ENCODE data around the gene EMX2.

Gene EMX2

DNA sequence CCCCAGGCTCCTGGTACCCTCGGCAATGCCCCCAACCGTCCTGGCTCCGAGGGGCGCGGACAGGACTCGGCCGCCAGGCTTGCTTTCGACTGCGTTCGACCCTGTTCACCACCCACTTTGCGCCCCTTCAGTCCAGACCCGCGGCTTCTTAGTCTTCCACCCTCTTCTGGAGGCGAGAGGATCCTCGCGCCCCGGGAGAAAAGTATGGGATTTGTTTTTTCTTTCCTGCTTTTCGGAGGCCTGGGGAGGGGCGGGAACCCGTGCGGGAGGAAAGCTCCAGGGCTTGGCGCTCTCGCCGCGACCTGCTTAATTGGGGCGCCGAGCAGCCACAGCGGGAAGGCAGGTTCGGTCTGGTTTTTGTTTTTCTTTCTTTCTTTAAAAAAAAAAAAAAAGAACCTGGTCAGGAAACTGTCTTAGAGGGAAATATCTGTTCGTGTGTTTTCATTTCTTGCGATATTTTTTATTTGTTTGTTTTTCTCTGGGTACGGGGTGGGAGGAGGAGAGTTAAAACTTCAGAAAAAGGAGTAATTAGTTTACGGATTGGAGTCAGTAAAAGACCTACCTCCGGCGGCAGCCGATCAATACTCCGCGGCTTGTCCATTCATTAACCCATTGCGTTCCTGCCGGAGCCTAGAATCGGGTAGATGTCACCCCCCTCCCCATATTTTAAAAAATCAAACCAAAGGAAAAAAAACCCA is 1.6 kb downstream of the EMX2 start:
- DNase-seq (ENCODE audit: low read depth in 2 of 2, low spot score in 1 of 2), result no peak

DNA sequence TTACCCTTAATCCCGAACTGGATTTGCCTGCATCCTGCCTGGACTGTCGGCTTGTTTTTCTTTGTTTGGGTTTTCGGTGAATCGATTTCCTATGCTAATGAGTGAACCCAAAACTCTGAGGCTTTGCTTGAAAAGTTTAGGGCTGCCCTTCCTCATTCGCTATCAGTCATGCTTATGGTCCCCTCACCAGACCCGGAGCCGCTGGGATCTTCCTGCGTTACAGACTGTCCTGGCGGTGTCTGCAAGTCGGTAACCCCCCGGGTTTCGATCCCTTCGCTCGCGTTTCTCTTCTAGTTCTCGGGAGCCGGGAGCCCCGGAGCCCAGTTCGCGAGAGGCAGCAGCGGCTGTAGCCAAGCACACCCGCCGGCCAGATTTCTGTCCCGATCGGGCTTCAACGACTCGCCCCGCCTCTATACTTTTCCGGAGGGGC is 2.2 kb downstream of the EMX2 start:
- DNase-seq (ENCODE audit: low read depth in 2 of 2, low spot score in 1 of 2), result no peak

DNA sequence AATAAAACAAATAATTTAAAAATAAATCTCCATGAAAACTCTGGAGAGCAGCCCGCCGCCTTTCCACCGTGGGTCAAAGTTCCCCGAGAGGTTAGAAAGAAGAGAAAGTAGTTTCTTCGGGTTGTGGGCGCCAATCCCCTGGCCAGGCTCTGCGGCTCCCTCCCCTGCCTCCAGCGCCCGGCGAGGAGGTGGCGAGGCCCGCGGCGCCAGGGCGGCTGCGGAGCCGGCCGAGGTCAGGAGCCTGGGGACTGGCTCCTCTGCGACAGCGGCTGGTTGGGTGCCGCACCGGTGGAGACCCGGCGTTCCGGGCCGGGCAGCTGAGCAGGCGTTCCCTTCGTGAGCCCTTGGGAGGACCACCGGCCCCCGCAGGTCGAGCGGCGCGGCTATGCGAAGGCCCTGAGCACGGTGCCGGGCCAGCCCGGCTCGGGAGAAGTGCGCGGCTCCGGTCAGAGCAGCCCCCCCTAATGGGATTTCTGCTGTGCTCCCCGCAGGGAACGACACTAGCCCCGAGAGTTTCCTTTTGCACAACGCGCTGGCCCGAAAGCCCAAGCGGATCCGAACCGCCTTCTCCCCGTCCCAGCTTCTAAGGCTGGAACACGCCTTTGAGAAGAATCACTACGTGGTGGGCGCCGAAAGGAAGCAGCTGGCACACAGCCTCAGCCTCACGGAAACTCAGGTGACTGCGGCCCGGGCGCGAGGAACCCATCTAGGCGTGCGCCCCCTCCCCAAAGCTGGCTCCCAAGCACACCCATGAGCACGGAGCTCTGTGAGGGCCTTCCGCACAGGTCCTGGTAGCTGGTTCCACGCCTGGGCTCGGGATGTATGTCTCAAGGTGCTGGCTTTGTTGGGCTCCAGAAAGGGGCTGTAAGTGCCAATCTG is 2.8 kb downstream of the EMX2 start:
- DNase-seq (ENCODE audit: low read depth in 2 of 2, low spot score in 1 of 2), result no peak

DNA sequence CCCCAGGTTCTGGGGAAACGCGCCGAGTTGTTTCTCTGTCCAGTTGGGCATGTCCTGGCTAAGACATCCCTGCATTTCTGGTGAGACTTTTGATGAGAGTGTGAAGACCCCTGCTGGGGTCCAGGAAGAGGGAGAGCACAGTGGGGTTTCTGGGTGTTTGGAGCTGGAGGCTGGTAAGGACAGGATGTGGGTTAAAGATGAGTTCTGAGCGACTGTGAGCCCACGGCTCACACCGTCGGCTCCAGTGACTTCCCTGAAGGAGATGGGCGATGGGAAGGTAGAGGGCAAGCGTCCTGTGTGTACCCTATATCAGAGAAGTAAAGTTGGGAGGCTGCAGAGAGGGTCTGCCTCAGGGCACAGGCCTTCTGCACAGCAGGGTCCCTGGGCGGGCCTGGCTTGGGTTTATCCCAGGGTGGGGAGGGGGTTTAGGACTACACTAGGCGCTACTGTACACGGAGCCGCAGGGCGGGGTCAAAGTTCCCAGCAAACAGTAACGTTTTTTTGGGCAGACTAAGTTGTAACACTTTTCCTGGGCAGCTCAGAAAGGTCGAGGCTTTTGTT is 3.6 kb downstream of the EMX2 start:
- DNase-seq (ENCODE audit: low read depth in 2 of 2, low spot score in 1 of 2), result no peak

DNA sequence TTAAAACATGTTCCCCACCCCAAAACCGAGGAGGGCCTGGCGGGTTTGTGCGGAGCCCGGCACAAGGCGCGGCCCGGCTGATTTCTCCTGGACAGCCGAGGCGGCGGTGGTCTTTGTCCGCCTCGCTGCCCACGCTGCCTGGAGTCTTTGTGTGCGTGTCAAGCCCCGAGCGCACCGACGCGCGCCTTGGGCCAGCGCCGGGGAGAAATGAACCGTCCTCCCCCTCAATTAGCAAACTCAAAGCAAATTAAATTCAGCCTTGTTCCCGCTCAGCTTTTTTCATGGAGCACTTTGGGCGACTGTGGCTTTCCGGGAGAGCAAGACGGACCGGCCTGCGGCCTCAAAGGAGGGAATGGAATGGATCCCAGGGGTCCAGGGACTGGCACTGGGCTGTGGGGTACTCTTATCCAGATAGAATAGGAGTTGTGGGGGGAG is 4.1 kb downstream of the EMX2 start:
- DNase-seq (ENCODE audit: low read depth in 2 of 2, low spot score in 1 of 2), result no peak

DNA sequence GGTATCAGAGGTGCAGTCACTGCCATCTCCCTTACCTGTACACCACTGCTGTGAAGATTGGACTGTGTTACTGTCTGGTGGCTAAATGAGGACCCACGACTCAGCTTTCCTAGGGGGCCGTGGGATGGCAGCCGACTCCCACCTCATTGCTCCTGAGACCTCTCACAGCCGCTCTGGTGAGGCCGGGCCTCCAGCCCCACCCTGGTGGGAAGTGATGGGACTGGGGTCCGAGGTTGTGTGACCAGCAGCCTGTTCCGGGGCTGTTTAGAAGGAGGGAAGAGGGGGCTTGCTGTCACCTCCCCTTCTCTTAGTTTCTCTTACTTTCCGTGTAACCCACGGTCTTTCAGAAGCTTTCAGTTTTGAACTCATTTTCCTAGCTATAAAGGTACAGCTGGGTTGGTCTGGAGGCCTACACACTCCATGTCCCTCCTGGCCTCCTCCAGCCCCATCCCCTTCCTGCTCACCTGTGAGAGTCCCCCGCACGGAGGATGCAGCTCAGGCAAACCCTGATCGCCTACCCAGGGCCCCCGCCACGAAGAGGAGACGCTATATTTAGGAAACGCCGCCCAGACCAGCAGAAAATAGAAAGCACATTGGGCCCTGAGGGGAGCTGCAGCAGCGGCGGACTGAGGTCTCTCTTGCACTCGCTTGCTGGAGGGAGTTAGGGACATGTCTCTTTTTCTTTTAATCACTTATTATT is 4.6 kb downstream of the EMX2 start:
- no peak for DNase-seq (ENCODE audit: low read depth in 2 of 2, low spot score in 1 of 2)

DNA sequence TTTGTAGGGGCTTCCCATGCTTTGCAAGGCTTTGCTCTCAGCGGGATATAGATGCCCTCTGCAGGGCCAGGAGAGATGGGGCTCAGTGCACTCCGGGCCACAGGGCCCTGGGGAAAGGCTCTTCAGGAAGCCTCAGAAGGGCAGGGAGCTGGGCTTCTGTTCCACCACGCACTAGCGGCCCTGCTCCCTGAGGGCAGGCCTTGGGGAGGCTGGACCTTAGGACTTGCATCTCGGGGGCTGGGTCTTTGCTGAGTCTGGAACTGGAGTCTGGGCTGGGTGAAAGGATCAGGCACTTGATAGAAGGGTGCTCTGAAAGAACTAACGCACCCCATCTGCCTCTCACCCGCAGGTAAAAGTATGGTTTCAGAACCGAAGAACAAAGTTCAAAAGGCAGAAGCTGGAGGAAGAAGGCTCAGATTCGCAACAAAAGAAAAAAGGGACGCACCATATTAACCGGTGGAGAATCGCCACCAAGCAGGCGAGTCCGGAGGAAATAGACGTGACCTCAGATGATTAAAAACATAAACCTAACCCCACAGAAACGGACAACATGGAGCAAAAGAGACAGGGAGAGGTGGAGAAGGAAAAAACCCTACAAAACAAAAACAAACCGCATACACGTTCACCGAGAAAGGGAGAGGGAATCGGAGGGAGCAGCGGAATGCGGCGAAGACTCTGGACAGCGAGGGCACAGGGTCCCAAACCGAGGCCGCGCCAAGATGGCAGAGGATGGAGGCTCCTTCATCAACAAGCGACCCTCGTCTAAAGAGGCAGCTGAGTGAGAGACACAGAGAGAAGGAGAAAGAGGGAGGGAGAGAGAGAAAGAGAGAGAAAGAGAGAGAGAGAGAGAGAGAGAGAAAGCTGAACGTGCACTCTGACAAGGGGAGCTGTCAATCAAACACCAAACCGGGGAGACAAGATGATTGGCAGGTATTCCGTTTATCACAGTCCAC is 5.4 kb downstream of the EMX2 start:
- no peak for DNase-seq (ENCODE audit: low read depth in 2 of 2, low spot score in 1 of 2)

DNA sequence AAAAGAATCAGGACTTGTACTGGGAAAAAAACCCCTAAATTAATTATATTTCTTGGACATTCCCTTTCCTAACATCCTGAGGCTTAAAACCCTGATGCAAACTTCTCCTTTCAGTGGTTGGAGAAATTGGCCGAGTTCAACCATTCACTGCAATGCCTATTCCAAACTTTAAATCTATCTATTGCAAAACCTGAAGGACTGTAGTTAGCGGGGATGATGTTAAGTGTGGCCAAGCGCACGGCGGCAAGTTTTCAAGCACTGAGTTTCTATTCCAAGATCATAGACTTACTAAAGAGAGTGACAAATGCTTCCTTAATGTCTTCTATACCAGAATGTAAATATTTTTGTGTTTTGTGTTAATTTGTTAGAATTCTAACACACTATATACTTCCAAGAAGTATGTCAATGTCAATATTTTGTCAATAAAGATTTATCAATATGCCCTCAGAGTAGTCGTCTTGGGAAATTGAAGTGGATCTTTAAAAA is 6.6 kb downstream of the EMX2 start:
- DNase-seq (ENCODE audit: low read depth in 2 of 2, low spot score in 1 of 2), result no peak

DNA sequence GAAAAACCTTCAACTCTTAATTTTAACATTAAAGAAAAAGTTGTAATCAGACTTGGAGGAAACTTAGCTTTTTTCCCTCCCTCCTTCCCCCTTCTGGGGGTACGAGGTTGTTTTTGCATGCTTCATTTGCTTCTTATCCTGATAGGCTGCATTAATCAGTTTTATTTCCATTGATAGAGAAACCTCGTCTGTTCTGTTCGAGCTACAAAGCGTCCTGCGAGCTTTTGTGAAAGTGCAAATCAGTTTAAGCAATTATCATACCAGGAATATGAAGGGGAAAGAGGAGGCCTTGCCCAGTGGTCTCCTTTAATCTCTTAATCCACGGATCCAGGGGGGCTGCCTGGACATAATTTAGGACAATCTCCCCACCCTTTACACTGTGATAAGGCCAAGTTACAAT is 7.5 kb downstream of the EMX2 start:
- no peak for DNase-seq (ENCODE audit: low read depth in 2 of 2, low spot score in 1 of 2)

DNA sequence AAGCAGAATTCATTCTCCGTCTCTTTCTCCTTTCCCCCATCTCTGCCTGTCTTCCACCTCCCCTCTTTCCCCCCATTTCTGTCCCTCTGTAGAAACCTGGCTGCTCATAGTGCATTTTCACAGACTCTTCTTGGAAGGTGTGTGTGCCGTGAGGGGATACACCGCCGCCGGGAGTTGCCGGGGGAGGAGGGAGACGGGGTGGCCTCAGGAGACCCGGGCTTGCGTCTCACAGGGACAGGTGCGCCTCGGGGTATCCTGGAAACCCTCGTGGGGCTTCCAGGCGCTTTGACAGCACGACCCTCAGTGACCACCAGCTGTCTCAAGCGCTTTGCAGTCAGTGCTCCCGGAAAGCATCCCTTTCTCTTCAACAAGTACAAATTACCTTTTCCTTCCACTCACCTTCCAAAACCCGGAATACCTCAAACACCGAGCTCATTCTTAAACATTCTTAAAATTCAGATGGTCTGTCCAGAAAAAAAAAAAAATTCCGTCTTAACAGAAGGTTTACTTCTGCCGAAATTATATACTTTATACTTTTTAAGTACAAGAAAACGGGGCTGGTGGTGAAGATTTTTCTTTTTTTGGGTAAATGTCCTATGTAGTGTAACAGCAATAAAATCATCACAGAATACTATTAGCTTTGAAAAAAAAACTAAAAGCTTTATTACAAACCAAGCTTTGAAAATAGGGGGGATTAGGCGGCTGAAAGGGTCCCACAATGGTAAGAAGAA is 8.2 kb downstream of the EMX2 start:
- no peak for DNase-seq (ENCODE audit: low read depth in 2 of 2, low spot score in 1 of 2)

DNA sequence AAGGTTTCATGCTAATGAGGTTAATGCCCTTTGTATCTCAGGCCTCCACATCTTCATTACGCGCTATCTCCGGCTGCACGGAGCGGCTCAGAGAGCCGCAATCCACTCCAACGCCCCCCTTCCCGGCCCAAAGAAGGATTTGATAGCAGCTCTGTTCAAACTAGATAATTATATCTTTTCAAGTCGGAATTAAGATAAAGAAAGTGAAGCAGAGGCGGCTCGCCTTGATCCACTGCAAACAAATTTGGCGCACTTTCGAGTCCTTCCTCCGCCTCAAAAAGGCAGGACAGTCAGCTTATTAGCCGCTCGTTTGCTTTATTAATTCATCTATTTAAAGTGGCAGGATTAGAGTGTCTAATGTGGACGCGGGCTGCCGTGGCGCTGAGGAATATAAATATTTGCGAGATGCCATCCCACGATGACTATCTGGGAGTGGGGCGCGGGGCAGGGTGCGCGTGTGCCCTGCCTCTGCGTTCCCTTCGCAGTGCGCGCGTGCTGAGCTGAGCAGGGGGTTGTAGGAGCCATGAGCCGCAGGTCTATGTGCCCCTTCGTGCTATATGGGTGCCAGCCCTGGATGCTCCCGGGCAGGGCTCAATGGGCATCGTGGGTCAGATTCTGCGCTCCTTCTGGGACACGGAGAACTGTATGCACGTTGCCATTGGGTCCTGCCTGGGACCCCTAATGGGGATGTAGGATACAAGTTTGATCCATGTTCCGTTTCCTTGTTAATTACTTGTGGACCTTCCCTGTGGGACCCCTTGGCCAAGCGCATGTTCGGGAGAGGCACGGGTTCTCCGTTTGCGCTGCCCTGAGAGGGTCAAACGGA is 9.0 kb downstream of the EMX2 start:
- no peak for DNase-seq (ENCODE audit: low read depth in 2 of 2, low spot score in 1 of 2)

DNA sequence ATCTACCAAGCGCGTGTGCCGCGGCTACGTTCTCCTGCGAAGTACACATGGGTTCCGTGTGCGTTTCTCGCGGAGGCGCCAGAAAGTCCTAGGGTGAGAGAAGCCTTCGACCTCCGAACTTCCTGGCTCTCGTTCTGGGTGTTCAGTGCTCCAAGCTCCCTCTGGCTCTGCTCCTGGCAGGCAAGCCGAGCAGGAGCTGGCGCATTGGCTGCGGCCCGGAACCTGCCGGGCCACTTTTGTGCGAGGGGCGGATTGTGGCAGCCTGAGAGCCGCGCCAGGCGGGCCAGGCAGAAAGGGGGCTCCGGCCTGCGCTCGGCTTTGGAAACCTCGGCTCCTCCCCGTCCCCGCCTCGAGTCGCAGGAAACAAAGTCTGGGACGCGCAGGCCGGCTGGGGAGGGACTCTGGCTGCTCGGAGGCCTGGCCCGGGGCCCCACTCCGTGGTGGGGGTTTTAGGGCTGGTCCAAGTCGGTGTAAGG is 9.6 kb downstream of the EMX2 start:
- DNase-seq (ENCODE audit: low read depth in 2 of 2, low spot score in 1 of 2), result no peak

DNA sequence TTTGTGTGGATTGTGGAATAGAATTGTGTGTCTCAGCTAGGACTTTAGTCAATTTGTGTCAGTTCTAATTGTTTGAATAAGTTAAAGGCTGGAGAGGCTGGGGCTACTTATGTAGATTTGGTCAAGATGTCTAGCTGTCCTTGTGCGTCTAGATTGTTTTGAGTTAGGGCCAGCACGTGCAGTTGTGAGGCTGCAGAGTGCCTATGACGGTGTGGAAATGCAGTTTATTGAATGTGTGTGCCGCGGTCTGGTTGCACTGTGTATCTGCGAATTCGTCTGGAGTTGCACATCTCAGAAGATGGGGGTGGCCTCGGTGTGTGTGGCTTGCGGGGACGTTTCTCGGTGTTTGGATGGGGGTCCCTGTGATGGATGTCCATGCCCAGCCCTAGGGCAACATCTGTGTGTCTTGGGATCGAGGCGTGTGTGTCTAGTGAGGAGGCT is 10.2 kb downstream of the EMX2 start:
- DNase-seq (ENCODE audit: low read depth in 2 of 2, low spot score in 1 of 2), result no peak

DNA sequence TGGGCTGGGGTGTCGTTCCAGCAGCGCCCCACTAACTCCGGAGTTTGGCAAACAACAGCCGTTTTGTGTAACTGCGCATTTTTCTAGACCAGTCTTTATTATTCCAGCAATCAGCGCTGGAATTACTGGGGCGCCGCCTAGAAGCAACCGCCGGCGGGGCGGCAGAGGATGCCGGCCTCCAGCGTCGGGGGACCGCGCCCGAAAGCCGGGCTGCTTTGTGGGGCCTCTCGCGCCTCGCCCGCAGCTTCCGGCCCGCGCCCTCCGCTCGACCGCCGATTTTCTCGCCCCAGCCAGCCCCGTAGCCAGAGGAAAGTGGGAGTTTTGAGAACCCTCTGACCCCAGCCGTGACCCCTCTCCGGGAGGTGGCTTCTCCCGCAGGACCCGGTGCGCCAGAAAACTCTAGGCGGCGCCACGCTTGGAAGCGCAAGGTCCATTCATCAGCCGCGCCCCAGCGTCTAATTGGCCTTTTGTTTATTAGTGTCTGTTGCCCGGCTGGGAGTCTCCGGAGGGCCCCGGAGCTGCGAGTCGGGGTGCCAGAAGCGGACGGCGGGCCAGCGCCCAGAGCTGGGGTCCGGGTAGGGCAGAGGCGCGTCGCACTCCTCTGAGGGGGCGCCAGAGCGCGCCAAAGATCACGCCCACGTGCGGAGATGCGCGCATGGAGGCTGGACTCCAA is 10.7 kb downstream of the EMX2 start:
- DNase-seq (ENCODE audit: low read depth in 2 of 2, low spot score in 1 of 2), result no peak

DNA sequence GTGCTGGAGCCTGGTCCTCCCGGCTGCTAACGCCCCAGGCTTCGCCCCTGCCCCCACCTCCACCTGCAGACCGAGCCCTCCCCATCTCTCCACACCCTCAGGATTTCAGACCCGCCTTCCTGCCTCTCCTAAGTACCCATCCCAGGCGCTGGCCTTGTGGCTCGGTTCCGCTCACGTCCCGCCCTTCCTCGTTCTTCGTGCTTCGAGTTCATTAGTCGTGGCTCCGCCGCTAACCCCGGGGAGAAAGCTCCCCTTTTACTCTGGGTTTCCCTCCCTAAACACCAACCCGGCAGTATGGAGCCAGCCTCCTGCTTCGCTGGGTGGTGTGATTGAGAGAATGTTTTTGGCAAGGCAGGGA is 11.2 kb downstream of the EMX2 start:
- no peak for DNase-seq (ENCODE audit: low read depth in 2 of 2, low spot score in 1 of 2)

DNA sequence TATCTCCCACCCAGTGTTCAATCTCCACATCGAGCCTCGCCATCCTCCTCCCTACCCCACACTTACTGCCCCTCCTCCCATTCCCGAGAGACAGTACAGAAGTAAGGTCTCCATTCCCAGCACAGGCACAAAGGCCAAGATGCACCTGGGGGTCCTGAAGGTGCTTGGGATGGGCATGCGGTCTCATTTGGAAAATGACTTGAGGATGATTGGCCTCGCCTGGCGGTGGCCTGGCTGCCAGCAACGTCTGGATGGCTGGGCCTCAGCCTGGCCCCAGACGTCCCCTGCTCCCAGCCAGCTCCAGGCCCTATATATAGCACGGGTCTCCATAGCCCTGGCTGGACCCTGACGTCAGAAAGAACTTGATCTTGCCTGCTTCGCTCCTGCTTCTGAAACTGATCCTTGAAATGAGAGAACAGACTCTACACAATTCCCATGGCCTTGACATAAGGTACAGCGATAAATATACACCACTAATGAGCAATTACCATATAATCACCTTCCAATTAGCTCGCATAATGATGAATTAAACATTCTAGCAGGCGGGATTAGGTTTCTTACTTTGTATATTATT is 11.8 kb downstream of the EMX2 start:
- DNase-seq (ENCODE audit: low read depth in 2 of 2, low spot score in 1 of 2), result no peak

DNA sequence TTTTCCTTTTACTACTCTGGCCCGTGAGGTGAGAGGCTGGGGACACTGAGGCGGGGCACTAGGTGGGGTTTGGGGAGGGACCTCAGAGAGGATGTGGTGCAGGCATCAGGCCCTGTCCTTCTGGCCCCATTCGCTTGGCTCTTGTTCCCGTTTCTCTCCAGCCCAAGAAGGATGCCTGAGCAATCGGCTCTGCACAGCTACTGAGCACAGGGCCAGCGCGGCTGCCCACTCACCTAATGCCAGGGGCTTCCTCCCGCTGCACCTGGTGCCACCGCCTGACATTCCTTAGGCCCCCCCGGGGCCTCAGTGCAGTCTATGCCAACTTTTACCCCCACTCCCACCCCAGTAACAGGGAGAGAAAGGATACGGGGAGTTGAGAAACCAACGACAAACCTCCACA is 12.5 kb downstream of the EMX2 start:
- DNase-seq (ENCODE audit: low read depth in 2 of 2, low spot score in 1 of 2), result no peak

DNA sequence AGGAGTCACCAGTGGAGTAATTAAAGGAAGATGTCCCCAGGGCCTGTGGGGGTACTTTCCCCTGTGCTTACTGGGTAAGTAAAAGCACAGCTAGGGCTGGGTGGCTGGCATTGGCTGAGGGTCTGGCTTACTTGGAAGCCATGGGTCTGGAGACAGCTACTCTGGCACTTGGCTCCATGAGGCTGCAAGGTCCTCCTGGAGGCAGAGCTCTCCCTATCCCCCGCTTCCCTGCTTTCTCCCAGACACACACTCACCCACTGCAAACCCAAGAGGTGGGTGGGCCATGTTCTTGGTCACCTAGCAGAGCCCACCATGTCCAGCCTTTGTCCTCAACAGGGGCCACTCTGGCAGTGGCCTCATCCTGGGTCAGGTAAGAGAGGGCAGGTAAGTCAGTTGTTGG is 13.3 kb downstream of the EMX2 start:
- DNase-seq (ENCODE audit: low read depth in 2 of 2, low spot score in 1 of 2), result no peak
